Measurements from ENCODE around the gene DDI1. TPM values are rescaled to one million over a fixed set of nuclear protein-coding genes. Genes with fewer than 3 reads are reported as not detected.

Gene DDI1
- total RNA-seq, 1 donor from 2014 or later, result not detected

GRCh38 chr11:104067534-104067933 lies 31.1 kb downstream of the DDI1 start:
- ATAC-seq (no peak), DNase-seq (ENCODE audit: low spot score) (no peak)
- intact Hi-C loops (cut with DNase I), result no loop called here

DNA sequence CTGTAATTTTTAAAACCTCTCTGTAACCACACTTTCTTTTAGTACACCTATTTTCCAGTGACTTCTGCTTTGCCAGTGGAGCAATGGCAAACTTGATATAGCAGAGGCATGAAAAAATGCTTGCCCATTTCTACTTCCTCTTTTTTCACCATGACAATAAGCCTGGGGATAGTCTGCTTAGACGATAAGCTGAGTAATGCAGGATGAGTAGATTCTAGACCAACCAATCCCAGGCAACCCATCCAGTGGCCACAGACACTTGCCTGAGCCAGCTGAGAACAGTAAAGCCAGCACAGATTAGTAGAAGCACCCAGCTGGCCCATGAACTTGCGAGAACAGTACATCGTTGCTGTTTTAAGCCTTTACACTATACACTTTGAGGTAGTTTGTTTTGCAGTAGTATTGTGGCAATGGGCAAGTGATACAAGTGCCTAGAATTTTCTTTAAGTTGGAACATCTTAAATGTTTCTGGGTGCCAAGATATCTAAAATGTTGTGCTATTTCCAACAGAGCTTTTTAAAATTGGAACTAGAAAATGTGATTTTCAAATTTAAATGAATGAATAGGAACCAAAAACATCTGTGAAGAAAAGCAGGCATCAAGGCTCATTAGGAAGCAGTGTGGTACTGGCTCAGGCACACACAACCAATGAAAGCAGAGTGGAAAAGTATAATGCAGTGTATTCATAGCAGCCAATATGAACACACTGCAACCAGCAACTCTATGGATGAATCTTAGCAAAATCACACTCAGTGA lies 37.7 kb downstream of the DDI1 start:
- peak; percentile 51 for ATAC-seq
- intact Hi-C loops (cut with DNase I), result no loop called here
- no peak for DNase-seq (ENCODE audit: low spot score)

DNA sequence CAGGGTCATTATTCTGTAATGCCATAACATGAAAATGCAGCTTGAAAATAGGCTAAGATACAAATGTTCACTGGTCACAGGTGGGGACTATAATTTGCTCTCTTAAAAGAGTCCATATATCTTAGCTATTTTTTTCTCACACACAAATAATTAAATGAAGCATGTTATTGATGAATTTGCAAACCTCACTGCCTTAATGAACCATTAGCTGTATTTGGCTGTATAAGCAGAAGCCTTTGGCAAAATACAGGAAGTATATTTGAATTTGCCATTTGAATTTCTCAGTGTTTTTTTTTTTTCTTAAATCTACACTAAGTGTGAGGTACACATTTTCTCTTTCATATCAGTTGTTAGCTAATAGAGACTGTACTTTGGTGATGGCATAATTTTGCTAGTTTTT lies 38.7 kb downstream of the DDI1 start:
- DNase-seq (ENCODE audit: low spot score) (no peak), ATAC-seq (no peak)

DNA sequence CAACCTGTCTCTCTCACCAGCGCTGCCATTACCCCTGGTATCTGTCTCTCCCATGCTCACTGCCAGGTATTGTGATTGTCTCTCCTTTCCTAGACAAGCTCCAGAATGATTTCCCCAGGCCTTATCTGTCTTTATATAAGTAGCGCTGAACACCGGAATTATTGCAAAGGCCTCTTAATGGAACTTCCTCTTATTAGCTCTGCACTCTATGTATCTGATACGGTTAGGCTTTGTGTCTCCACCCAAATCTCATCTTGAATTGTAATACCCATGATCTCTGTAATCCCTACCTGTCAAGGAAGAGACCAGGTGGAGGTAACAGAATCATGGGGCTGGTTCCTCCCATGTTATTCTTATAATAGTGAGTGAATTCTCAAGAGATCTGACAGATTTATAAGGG lies 39.3 kb downstream of the DDI1 start:
- DNase-seq (ENCODE audit: low spot score) (no peak), ATAC-seq (no peak)
- intact Hi-C loops (cut with DNase I), result no loop called here

More for the DNA sequence above, 38.7 kb downstream of the DDI1 start:
- intact Hi-C loops (cut with DNase I), result no loop called here

GRCh38 chr11:104076455-104076854 lies 40.0 kb downstream of the DDI1 start:
- intact Hi-C loops (cut with DNase I), result no loop called here
- no peak for DNase-seq (ENCODE audit: low spot score)

DNA sequence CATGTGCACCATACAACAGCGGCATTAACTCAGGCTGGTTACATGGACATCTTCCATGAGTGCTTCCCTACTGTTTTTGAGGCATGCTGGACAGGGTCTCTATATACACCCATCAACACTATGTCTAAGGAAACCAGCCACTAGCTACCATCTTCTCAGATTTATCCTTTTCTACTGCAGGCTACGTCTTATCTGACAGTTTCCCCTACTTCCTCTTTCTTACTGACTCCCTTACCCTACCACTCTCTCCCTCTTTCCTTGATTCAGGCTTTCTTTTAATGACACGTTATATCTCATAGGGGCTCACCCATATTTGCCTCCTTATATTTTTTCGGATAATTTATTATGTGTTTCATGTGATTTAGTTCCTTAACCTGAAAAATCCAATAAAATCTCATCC lies 41.8 kb downstream of the DDI1 start:
- no peak for ATAC-seq
- intact Hi-C loops (cut with DNase I), result no loop called here

More at GRCh38 chr11:104076455-104076854, 40.0 kb downstream of the DDI1 start:
- ATAC-seq, result no peak

GRCh38 chr11:104078995-104079394 lies 42.6 kb downstream of the DDI1 start:
- intact Hi-C loops (cut with DNase I), result no loop called here
- DNase-seq (ENCODE audit: low spot score) (no peak), ATAC-seq (no peak)

More for the DNA sequence above, 41.8 kb downstream of the DDI1 start:
- no peak for DNase-seq (ENCODE audit: low spot score)

GRCh38 chr11:104086621-104087020 lies 50.2 kb downstream of the DDI1 start:
- ATAC-seq (no peak), DNase-seq (ENCODE audit: low spot score) (no peak)
- intact Hi-C loops (cut with DNase I), result no loop called here

Other genes starting within 250 kb of the DDI1 start
- gene PDGFD, start 127.5 kb downstream of the DDI1 start, total RNA-seq, result 19.6 TPM